ENCODE data around the gene AMPH. TPM values are rescaled to one million over a fixed set of nuclear protein-coding genes. Genes with fewer than 3 reads are reported as not detected.

AMPH gene
- total RNA-seq, 6 experiments from 2014 or later, result 4.5 to 6.2 (median 5.8) TPM

DNA sequence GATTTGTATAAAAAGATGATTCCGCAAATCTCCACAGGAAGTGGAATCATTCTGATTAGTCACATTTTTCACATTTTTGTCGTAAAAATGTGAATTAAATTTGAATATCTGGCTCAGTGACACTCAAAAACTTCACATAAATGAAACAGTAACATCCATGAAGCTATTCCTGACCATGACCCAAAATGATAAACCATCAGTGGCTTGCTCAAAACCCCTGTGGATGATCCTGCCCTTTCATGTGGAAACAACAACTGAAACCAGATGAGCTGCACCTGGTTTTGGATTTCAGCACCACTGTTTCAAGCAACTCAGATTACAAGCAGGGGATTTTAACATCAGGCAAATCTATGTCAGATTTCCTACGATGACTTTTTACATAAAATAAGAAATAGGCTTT lies 80.3 kb downstream of the AMPH start:
- TF ChIP-seq, protein P1, sequence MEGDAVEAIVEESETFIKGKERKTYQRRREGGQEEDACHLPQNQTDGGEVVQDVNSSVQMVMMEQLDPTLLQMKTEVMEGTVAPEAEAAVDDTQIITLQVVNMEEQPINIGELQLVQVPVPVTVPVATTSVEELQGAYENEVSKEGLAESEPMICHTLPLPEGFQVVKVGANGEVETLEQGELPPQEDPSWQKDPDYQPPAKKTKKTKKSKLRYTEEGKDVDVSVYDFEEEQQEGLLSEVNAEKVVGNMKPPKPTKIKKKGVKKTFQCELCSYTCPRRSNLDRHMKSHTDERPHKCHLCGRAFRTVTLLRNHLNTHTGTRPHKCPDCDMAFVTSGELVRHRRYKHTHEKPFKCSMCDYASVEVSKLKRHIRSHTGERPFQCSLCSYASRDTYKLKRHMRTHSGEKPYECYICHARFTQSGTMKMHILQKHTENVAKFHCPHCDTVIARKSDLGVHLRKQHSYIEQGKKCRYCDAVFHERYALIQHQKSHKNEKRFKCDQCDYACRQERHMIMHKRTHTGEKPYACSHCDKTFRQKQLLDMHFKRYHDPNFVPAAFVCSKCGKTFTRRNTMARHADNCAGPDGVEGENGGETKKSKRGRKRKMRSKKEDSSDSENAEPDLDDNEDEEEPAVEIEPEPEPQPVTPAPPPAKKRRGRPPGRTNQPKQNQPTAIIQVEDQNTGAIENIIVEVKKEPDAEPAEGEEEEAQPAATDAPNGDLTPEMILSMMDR (IDR thresholded peaks at IDR 0.05), result no peak
- no peak overlapping the region for H3K27ac Mint-ChIP-seq
- no peak for DNase-seq
- peaks cover 7% of the 10 kb centered on the region; the same call in 1 of the 2 replicates for H3K4me1 Mint-ChIP-seq (ENCODE audit: low read depth)
- H3K4me3 Mint-ChIP-seq, result no peak overlapping the region
- H3K9me3 Mint-ChIP-seq, result no peaks in the 10 kb centered on the region
- peaks cover 7% of the 10 kb centered on the region for H3K27me3 Mint-ChIP-seq (ENCODE audit: insufficient read depth)
- no peaks in the 10 kb centered on the region for H3K36me3 Mint-ChIP-seq (ENCODE audit: low read depth)

DNA sequence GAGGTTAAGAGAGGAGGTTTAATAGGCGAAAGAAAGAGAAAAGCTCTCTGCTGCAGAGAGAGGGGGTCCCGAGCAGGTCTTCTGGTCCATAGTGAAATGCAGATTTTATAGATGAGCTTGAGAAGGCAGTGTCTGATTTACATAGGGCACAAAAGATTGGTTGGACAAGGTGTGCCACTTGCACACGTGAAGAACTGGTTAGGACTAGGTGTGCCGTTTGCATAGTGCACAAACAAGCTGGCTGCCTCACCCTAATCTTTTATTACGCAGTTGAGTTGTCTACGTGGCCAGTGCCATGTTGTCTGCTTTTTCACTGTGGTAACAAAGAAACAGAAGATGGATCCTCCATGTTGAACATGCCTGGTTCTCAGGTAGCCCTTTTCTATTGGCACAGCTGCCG lies 82.6 kb downstream of the AMPH start:
- H3K9me3 Mint-ChIP-seq, result no peaks in the 10 kb centered on the region

DNA sequence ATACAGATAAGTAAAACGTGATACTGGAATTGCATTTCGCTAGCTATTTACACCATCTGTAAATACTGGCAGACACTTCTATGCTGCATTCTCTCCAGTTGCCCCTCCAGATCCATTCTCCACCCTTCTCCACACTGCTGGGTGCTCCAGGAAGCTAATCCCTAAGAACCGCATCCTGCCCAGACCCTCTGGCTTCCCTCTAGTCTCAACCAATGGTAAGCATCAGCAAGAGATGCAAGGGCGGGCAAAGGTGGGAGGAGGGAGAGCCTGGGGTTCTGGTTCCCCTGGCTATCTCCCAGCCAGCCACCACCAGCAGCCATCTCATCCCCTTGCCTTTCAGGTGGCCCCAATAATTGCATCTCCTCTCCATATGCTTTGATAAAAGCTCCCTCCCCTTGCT lies 84.4 kb downstream of the AMPH start:
- H3K4me3 Mint-ChIP-seq, result no peak overlapping the region
- H3K27ac Mint-ChIP-seq, result no peak overlapping the region
- H3K27me3 Mint-ChIP-seq (ENCODE audit: insufficient read depth), result peaks cover 7% of the 10 kb centered on the region; the same call in 1 of the 2 replicates
- H3K9me3 Mint-ChIP-seq, result no peaks in the 10 kb centered on the region
- TF ChIP-seq, protein P1 (IDR thresholded peaks at IDR 0.05), result no peak
- DNase-seq, result no peak
- no peaks in the 10 kb centered on the region for H3K36me3 Mint-ChIP-seq (ENCODE audit: low read depth)
- H3K4me1 Mint-ChIP-seq (ENCODE audit: low read depth), result peaks cover 7% of the 10 kb centered on the region

More for the DNA sequence above, 82.6 kb downstream of the AMPH start:
- DNase-seq, result no peak
- Mint-ChIP-seq H3K27ac (no peak overlapping the region), H3K4me3 (no peak overlapping the region), H3K27me3 (ENCODE audit: insufficient read depth) (peaks cover 7% of the 10 kb centered on the region), H3K4me1 (ENCODE audit: low read depth) (peaks cover under 1% of the 10 kb centered on the region; the same call in 1 of the 2 replicates), H3K36me3 (ENCODE audit: low read depth) (no peaks in the 10 kb centered on the region)
- TF ChIP-seq, protein P1 (IDR thresholded peaks at IDR 0.05), result no peak

DNA sequence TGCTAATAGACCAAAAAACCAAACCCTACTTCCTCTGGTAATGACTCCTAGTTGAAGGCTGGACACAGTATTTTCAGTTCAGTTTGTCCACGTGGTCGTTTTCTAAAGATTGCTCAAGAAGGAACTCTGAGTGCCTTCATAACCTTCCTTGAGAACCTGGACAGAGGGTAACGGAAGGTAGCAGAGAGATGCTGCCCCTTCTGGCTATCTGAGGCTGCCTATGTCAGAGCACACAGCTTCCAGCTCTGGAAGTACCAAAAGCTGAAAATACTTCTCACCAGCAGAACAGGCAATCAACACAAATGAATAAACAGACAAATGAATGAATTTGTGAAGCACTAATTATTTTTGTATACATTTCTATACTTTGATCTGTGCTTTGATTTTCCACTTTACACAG lies 85.2 kb downstream of the AMPH start:
- Mint-ChIP-seq H3K27ac (no peak overlapping the region), H3K27me3 (ENCODE audit: insufficient read depth) (peaks cover 7% of the 10 kb centered on the region; the same call in 1 of the 2 replicates), H3K9me3 (no peaks in the 10 kb centered on the region), H3K4me3 (no peak overlapping the region), H3K36me3 (ENCODE audit: low read depth) (no peaks in the 10 kb centered on the region), H3K4me1 (ENCODE audit: low read depth) (peaks cover 8% of the 10 kb centered on the region)
- no peak for DNase-seq
- TF ChIP-seq, protein P1 (IDR thresholded peaks at IDR 0.05), result no peak

DNA sequence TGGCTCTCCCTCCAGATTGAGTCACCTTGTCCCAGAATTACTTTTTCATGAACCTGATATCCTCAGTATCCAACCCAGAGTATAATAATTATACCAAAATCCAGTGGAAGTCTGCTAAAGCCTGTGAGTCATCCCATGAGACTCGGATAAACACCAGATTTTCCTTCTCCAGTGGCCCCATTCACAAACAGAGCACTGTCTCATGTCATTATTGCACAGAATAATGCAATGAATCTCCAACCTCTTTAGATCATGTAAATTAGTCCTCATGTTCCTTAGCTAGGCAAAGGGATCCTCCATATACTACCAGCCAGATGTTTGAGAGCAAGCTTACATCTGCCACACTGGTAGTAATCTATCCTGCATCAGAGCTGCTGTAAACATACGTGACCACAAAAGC lies 89.0 kb downstream of the AMPH start:
- no peak overlapping the region for H3K4me3 Mint-ChIP-seq
- no peak for DNase-seq
- no peaks in the 10 kb centered on the region for H3K36me3 Mint-ChIP-seq (ENCODE audit: low read depth)
- peaks cover 8% of the 10 kb centered on the region for H3K4me1 Mint-ChIP-seq (ENCODE audit: low read depth)
- no peaks in the 10 kb centered on the region for H3K9me3 Mint-ChIP-seq
- no peak overlapping the region for H3K27ac Mint-ChIP-seq
- H3K27me3 Mint-ChIP-seq (ENCODE audit: insufficient read depth), result peaks cover 5% of the 10 kb centered on the region; the same call in 1 of the 2 replicates
- TF ChIP-seq, protein P1 (IDR thresholded peaks at IDR 0.05), result no peak

DNA sequence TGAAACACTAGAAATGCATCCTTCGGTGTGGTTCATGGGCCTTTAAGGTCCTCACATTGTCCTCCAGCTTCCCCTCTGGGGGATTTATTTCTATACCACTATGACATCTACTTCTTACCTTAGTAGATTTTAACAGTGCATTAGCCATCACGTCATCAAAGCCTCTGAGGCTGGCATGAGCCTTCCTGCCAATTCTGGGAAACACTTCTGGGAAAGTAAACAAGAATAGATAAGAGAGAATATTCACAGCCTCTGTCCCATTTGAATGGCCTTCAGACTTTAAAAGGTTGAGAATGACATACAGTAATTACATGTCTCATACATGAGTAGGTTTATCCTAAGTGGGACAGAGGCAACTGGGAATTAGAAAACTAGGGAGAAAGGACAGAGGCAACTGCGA lies 89.7 kb downstream of the AMPH start:
- Mint-ChIP-seq H3K4me1 (ENCODE audit: low read depth) (peaks cover 8% of the 10 kb centered on the region), H3K9me3 (no peaks in the 10 kb centered on the region), H3K36me3 (ENCODE audit: low read depth) (no peaks in the 10 kb centered on the region), H3K4me3 (no peak overlapping the region), H3K27me3 (ENCODE audit: insufficient read depth) (no peaks in the 10 kb centered on the region; the same call in 1 of the 2 replicates), H3K27ac (no peak overlapping the region)
- DNase-seq, result no peak
- TF ChIP-seq, protein P1 (IDR thresholded peaks at IDR 0.05), result no peak

Measured in HFFc6 (cell line).